H9 (cell line): ENCODE data around the gene KREMEN2. TPM values are rescaled to one million over a fixed set of nuclear protein-coding genes. Genes with fewer than 3 reads are reported as not detected.
A peak's percentile ranks its signal among the peaks of the same experiment; 100 is the strongest.

Source experiments
- DNase-seq: peaks from one replicate; pipeline ENCODE4 v3.0.0-alpha.2; 2017
- H2AFZ ChIP-seq: one replicate; pipeline ENCODE4 v1.6.1; 2013; ENCODE audit warnings: mild to moderate bottlenecking, low read length, control low read depth, moderate library complexity
- H2AK5ac ChIP-seq: 2 replicates; pipeline ENCODE4 v1.6.1; 2013; ENCODE audit warnings: low read length, control low read depth, mixed read lengths; ENCODE audit not compliant: insufficient read length
- H2BK120ac ChIP-seq: one replicate; pipeline ENCODE4 v1.6.1; 2013; ENCODE audit warnings: low read depth, mild to moderate bottlenecking, low read length, control low read depth, inconsistent platforms; ENCODE audit not compliant: poor library complexity, severe bottlenecking
- H2BK12ac ChIP-seq: 2 replicates; pipeline ENCODE4 v1.6.1; 2013; ENCODE audit warnings: low read length, control low read depth, mixed read lengths, low read depth; ENCODE audit not compliant: insufficient read length
- H2BK15ac ChIP-seq: 2 replicates; pipeline ENCODE4 v1.6.1; 2013; ENCODE audit warnings: low read depth, low read length, control low read depth
- H2BK20ac ChIP-seq: one replicate; pipeline ENCODE4 v1.6.1; 2013; ENCODE audit warnings: low read depth, mild to moderate bottlenecking, low read length, control low read depth, inconsistent platforms; ENCODE audit not compliant: poor library complexity, severe bottlenecking
- H2BK5ac ChIP-seq: 2 replicates; pipeline ENCODE4 v1.6.1; 2013; ENCODE audit warnings: low read length, control low read depth, mixed read lengths; ENCODE audit not compliant: insufficient read length
- H3K14ac ChIP-seq: 2 replicates; pipeline ENCODE4 v1.6.1; 2013; ENCODE audit warnings: low read length, control low read depth; ENCODE audit not compliant: insufficient read depth
- H3K18ac ChIP-seq: 2 replicates; pipeline ENCODE4 v1.6.1; 2013; ENCODE audit warnings: low read depth, mild to moderate bottlenecking, mixed read lengths, low read length, control low read depth; ENCODE audit not compliant: insufficient read length
- H3K23ac ChIP-seq: 2 replicates; pipeline ENCODE4 v1.6.1; 2013; ENCODE audit warnings: low read length, control low read depth, mixed read lengths, low read depth; ENCODE audit not compliant: insufficient read length
- H3K23me2 ChIP-seq: 2 replicates; pipeline ENCODE4 v1.6.1; 2013; ENCODE audit warnings: low read depth, mild to moderate bottlenecking, mixed read lengths, low read length, control low read depth; ENCODE audit not compliant: insufficient read length, poor library complexity, severe bottlenecking
- H3K27ac ChIP-seq: 2 replicates; pipeline ENCODE4 v1.5.1; 2013; ENCODE audit warnings: low read length, control low read depth, mixed read lengths, low read depth; ENCODE audit not compliant: insufficient read length
- H3K27me3 ChIP-seq: 2 replicates; pipeline ENCODE4 v1.6.1; 2013; ENCODE audit warnings: low read length, control low read depth, inconsistent platforms; ENCODE audit not compliant: insufficient read depth
- H3K4ac ChIP-seq: 2 replicates; pipeline ENCODE4 v1.6.1; 2013; ENCODE audit warnings: low read depth, mild to moderate bottlenecking, control low read depth, inconsistent platforms, low read length, moderate library complexity
- H3K4me1 ChIP-seq: 2 replicates; pipeline ENCODE4 v1.6.1; 2013; ENCODE audit warnings: low read length, control low read depth, inconsistent platforms; ENCODE audit not compliant: insufficient read depth
- H3K4me2 ChIP-seq: 2 replicates; pipeline ENCODE4 v1.6.1; 2013; ENCODE audit warnings: low read length, control low read depth, mixed read lengths; ENCODE audit not compliant: insufficient read length, insufficient read depth
- H3K56ac ChIP-seq: 2 replicates; pipeline ENCODE4 v1.6.1; 2013; ENCODE audit warnings: low read depth, mild to moderate bottlenecking, mixed read lengths, low read length, control low read depth; ENCODE audit not compliant: insufficient read length
- H3K79me1 ChIP-seq: 2 replicates; pipeline ENCODE4 v1.6.1; 2013; ENCODE audit warnings: low read depth, mild to moderate bottlenecking, moderate library complexity, low read length, control low read depth, inconsistent platforms; ENCODE audit not compliant: insufficient read depth, poor library complexity, severe bottlenecking
- H3K79me2 ChIP-seq: 2 replicates; pipeline ENCODE4 v1.6.1; 2013; ENCODE audit warnings: low read length, control low read depth, inconsistent platforms; ENCODE audit not compliant: insufficient read depth
- H3K9ac ChIP-seq: 2 replicates; pipeline ENCODE4 v1.6.1; 2013; ENCODE audit warnings: low read length, control low read depth, mixed read lengths; ENCODE audit not compliant: insufficient read length; ENCODE audit errors: extremely low read depth
- H3K9me3 ChIP-seq: one replicate; pipeline ENCODE4 v1.6.1; 2013; ENCODE audit warnings: low read depth, low read length, inconsistent platforms; ENCODE audit not compliant: control insufficient read depth
- H3T11ph ChIP-seq: one replicate; pipeline ENCODE4 v1.6.1; 2013; ENCODE audit warnings: mild to moderate bottlenecking, low read length, control low read depth, inconsistent platforms
- H4K20me1 ChIP-seq: one replicate; pipeline ENCODE4 v1.6.1; 2013; ENCODE audit not compliant: control insufficient read depth, insufficient read length, insufficient read depth
- H4K5ac ChIP-seq: 2 replicates; pipeline ENCODE4 v1.6.1; 2013; ENCODE audit warnings: low read depth, mild to moderate bottlenecking, mixed read lengths, low read length, control low read depth; ENCODE audit not compliant: insufficient read length
- H4K8ac ChIP-seq: replicated peaks from 2 replicates; pipeline ENCODE4 v1.6.1; 2013; ENCODE audit warnings: low read length, control low read depth, mixed read lengths, low read depth; ENCODE audit not compliant: insufficient read length
- H4K91ac ChIP-seq: 2 replicates; pipeline ENCODE4 v1.6.1; 2013; ENCODE audit warnings: low read depth, mild to moderate bottlenecking, moderate library complexity, mixed read lengths, low read length, control low read depth; ENCODE audit not compliant: insufficient read length
- H3K27ac Mint-ChIP-seq, 3 experiments: 2 replicates in 2 of 3; 3 replicates in 1 of 3; pipeline ENCODE4 v1.8.0; 2020 to 2021; ENCODE audit warnings: mixed read lengths in 3 of 3, mild to moderate bottlenecking in 1 of 3, moderate library complexity in 1 of 3
- H3K27me3 Mint-ChIP-seq: 2 replicates; pipeline ENCODE4 v1.8.0; 2021; ENCODE audit warnings: low read depth, mild to moderate bottlenecking, moderate library complexity, mixed read lengths
- H3K36me3 Mint-ChIP-seq, 3 experiments: 2 replicates in 2 of 3; 3 replicates in 1 of 3; pipeline ENCODE4 v1.8.0; 2020 to 2021; ENCODE audit warnings: low read depth in 3 of 3, mixed read lengths in 3 of 3; ENCODE audit not compliant: insufficient read depth in 1 of 3
- H3K4me1 Mint-ChIP-seq, 2 experiments: 2 replicates each; pipeline ENCODE4 v1.8.0; 2020; ENCODE audit warnings: mixed read lengths in 2 of 2
- H3K4me3 Mint-ChIP-seq, 2 experiments: 2 replicates in 1 of 2; 3 replicates in 1 of 2; pipeline ENCODE4 v1.8.0; 2020 to 2021; ENCODE audit warnings: mild to moderate bottlenecking in 2 of 2, mixed read lengths in 2 of 2, moderate library complexity in 1 of 2
- H3K9me3 Mint-ChIP-seq, 2 experiments: 2 replicates in 1 of 2; 3 replicates in 1 of 2; pipeline ENCODE4 v1.8.0; 2020; ENCODE audit warnings: mild to moderate bottlenecking in 2 of 2, mixed read lengths in 2 of 2, moderate library complexity in 1 of 2
- WGBS: extraction: QIAGEN DNeasy Blood & Tissue Kit; methylation state at CpG from one replicate; pipeline ENCODE4 v1.1.7; 2013; ENCODE audit warnings: missing lambda C conversion rate, low lambda C conversion rate, mixed read lengths; ENCODE audit not compliant: insufficient read length; ENCODE audit errors: extremely low coverage; 5-methylcytosine and 5-hydroxymethylcytosine counted together
- total RNA-seq: library from RNA; stranded (reverse); gene quantifications from 2 replicates; pipeline ENCODE4 v1.2.1, GENCODE V29; 2021
- TF ChIP-seq, protein P1 (sequence below): fragments of 200-600 bp; sonication (generic); conservative IDR thresholded peaks from 3 replicates; pipeline ENCODE4 v1.8.0; 2021; ENCODE audit warnings: antibody characterized with exemption, mild to moderate bottlenecking

The KREMEN2 gene
- total RNA-seq, 1 experiment from 2014 or later = 12.8 TPM

- H3K79me2 ChIP-seq = no peaks in the 10 kb centered on the region
- H2BK5ac ChIP-seq = no peak overlapping the region
- Mint-ChIP-seq H3K4me3 (no peak overlapping the region; a peak in 1 of 5 replicates), H3K36me3 (peaks cover 0 to 2% (median 0%) of the 10 kb centered on the region in 3 experiments; a peak in 1 of 7 replicates), H3K9me3 (no peaks in the 10 kb centered on the region; a peak in 1 of 5 replicates), H3K27me3 (peaks cover 3% of the 10 kb centered on the region), H3K27ac (no peak overlapping the region; a peak in 1 of 7 replicates), H3K4me1 (peaks cover 14 to 22% of the 10 kb centered on the region in 2 experiments)
- H3K23ac ChIP-seq = no peak overlapping the region
- H3K9me3 ChIP-seq = no peaks in the 10 kb centered on the region
- no peaks in the 10 kb centered on the region for H3K27me3 ChIP-seq
- no peak overlapping the region for H4K91ac ChIP-seq
- no peak overlapping the region for H2BK12ac ChIP-seq
- H4K5ac ChIP-seq = no peak overlapping the region
- H3K4me1 ChIP-seq = peaks cover 3% of the 10 kb centered on the region; the same call in 1 of the 2 replicates
- peak; percentile 30 for DNase-seq
- no peak overlapping the region for H2BK20ac ChIP-seq
- no peak overlapping the region for H2BK15ac ChIP-seq
- no peak overlapping the region for H4K8ac ChIP-seq
- H3K23me2 ChIP-seq = no peaks in the 10 kb centered on the region
- H2AFZ ChIP-seq = no peak overlapping the region
- no peak overlapping the region for H3K56ac ChIP-seq
- H2BK120ac ChIP-seq = no peak overlapping the region
- no peak overlapping the region for H3K4ac ChIP-seq
- TF ChIP-seq, protein P1, sequence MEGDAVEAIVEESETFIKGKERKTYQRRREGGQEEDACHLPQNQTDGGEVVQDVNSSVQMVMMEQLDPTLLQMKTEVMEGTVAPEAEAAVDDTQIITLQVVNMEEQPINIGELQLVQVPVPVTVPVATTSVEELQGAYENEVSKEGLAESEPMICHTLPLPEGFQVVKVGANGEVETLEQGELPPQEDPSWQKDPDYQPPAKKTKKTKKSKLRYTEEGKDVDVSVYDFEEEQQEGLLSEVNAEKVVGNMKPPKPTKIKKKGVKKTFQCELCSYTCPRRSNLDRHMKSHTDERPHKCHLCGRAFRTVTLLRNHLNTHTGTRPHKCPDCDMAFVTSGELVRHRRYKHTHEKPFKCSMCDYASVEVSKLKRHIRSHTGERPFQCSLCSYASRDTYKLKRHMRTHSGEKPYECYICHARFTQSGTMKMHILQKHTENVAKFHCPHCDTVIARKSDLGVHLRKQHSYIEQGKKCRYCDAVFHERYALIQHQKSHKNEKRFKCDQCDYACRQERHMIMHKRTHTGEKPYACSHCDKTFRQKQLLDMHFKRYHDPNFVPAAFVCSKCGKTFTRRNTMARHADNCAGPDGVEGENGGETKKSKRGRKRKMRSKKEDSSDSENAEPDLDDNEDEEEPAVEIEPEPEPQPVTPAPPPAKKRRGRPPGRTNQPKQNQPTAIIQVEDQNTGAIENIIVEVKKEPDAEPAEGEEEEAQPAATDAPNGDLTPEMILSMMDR = no peak
- H3K4me2 ChIP-seq = no peak overlapping the region
- no CpG with 5 or more reads among the region's 31 CpGs for WGBS
- H3T11ph ChIP-seq = no peak overlapping the region
- H4K20me1 ChIP-seq = no peaks in the 10 kb centered on the region
- H3K18ac ChIP-seq = no peak overlapping the region
- no peaks in the 10 kb centered on the region for H3K79me1 ChIP-seq
- no peak overlapping the region for H3K27ac ChIP-seq
- H3K14ac ChIP-seq = no peak overlapping the region; the same call in 1 of the 2 replicates
- no peak overlapping the region for H2AK5ac ChIP-seq
- H3K9ac ChIP-seq = no peak overlapping the region
These were observed 10.1 kb upstream of the KREMEN2 start for GRCh38 chr16:2953706-2954627.
